G401 (cell line): ENCODE measurements around the gene FXN. TPM values are rescaled to one million over a fixed set of nuclear protein-coding genes. Genes with fewer than 3 reads are reported as not detected.
"Not testable (repeated sequence)": the region's sequence is repeated elsewhere in the genome, so short reads cannot be mapped to it uniquely, and the experiment has no call there.

ENCODE experiments used
- DNase-seq: peaks from one replicate; pipeline ENCODE4 v3.0.0-alpha.2; 2015; ENCODE audit warnings: low spot score
- in situ Hi-C: cut with HindIII; loops from 2 replicates; pipeline ENCODE4 v1.10.0; 2016; ENCODE audit warnings: low sequenced_read_pairs, mixed read lengths
- total RNA-seq: library from RNA; depleted of rRNA; stranded (reverse); fragments of >200 nt; shearing (Covaris generic); gene quantifications from 2 replicates; pipeline ENCODE4 v1.2.3, GENCODE V29; 2014; rRNA removed

The FXN gene
- total RNA-seq, result 8.7 and 29.9 TPM in 2 replicates

DNA sequence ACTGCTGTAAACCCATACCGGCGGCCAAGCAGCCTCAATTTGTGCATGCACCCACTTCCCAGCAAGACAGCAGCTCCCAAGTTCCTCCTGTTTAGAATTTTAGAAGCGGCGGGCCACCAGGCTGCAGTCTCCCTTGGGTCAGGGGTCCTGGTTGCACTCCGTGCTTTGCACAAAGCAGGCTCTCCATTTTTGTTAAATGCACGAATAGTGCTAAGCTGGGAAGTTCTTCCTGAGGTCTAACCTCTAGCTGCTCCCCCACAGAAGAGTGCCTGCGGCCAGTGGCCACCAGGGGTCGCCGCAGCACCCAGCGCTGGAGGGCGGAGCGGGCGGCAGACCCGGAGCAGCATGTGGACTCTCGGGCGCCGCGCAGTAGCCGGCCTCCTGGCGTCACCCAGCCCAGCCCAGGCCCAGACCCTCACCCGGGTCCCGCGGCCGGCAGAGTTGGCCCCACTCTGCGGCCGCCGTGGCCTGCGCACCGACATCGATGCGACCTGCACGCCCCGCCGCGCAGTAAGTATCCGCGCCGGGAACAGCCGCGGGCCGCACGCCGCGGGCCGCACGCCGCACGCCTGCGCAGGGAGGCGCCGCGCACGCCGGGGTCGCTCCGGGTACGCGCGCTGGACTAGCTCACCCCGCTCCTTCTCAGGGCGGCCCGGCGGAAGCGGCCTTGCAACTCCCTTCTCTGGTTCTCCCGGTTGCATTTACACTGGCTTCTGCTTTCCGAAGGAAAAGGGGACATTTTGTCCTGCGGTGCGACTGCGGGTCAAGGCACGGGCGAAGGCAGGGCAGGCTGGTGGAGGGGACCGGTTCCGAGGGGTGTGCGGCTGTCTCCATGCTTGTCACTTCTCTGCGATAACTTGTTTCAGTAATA lies at the start of gene FXN:
Gene FXN (plus strand): TSS at position 315 of the 871 bp plus-strand sequence. CDS start 31 bp downstream, at position 346.
- DNase-seq, result peak; percentile 74
- in situ Hi-C loops, result no loop called here

DNA sequence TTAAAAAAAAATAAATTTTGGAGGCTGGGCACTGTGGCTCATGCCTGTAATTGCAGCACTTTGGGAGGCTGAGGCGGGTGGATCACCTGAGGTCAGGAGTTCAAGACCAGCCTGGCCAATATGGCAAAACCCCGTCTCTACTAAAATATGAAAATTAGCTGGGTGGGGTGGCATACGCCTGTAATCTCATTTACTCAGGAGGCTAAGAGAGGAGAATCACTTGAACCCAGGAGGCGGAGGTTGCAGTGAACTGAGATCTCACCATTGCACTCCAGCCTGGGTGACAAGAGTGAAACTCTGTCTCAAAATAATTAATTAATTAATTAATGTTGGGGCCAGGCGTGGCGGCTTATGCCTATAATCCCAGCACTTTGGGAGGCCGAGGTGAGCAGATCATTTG lies 48.6 kb upstream of the FXN start:
- DNase-seq, in situ Hi-C loops: not testable (repeated sequence)

DNA sequence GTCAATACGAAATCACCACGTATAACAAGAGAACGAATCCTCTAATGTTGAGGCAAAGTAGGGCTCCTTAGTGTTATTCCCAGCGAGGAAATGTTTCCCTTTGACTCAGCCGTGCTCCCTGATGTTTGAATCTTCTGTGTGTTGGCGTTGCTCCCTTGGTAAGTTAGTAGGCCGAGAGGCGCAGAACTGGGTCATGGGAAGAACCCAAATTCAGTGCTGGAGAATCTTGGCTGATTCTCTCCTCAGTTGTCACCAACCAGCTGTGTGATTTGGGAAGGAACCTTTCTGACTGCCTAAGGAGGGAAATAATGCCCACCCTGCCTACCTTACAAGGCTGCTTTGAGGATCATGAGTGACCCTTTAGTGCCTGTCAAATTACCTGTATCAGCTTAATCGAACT lies 44.1 kb upstream of the FXN start:
- in situ Hi-C loops, result loop anchor here (10.0 kb wide), 1 partner anchor 407 kb away; no protein-coding TSS in a partner anchor
- peak; percentile 38 for DNase-seq

DNA sequence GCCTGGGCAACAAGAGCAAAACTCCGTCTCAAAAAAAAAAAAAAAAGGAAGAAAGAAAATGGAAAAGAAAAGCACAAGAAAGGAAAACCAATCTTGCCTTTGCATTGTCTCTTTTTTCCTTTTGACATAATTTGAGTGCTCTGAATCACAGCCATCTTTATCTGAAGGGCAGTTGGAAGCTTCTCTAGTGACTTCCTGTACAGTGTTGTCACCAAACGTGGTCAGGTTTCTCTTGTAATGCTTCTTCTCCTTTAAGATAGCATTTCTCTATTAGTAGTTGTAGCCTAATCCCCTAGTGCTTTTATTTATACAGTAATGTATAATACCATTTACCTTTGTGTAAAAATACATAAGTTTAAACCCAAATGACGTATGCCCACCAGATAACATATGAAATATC lies 39.8 kb upstream of the FXN start:
- no peak for DNase-seq
- in situ Hi-C loops, result loop anchor here (10.0 kb wide), 1 partner anchor 411 kb away; no protein-coding TSS in a partner anchor

DNA sequence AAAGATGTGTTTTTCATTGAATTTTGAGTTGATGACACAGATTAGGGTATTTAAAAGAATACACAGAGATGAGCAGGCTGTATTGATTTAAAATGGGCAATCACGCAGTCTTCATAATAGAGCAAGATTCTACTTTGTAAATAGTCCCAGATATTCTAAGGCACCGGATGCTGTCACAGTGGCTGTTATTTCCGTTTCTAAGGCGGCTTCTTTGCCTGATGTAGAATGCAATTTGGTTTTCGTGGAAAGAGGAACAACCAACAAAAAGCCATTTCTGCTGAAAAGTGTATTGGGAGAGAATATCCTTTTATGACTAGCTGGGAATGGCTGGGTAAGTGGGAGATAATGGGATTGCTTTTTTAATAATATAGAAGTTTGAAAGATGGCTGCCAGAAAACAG lies 39.1 kb upstream of the FXN start:
- no peak for DNase-seq
- in situ Hi-C loops, result loop anchor here (10.0 kb wide), 1 partner anchor 412 kb away; no protein-coding TSS in a partner anchor

DNA sequence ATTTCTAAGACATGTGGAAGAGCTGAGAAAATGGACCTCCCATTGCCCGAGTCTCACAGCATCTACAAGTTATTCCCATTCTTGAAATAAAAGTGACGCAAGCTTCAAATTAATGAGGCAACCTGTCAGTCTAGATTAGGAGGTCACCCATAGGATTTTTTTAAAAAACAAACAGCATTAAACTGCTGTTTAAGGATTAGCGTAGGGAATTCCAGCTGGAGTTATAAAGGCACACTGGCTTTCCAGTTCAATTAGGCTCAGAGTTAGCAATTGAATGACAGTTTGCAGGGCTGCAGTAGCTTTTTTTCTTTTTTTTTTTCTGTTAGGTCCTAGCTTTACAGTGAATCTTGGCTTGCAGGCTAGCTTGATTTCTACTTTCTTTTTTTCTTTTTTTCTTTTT lies 37.9 kb upstream of the FXN start:
- in situ Hi-C loops, result loop anchor here (10.0 kb wide), 1 partner anchor 413 kb away; no protein-coding TSS in a partner anchor
- DNase-seq, result no peak

DNA sequence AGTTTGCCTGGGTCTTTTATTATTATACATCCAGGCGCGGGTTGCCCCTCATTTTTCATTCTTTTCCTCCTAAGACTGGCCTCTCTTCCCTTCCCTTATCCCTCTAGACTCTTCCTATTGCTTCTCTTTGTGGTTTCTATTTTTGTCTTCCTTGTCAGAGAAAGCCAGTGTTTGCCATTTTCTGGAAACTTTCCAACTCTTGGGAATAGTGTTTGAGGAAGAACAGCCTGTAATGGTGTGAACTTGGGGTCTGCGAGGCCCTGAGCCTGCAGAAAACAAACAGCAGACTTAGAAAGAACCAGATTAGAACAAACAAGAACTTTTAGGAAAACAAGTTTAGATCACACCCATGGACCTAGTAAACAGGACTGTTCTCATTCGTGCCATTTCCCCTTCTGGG lies 37.2 kb upstream of the FXN start:
- in situ Hi-C loops, result loop anchor here (10.0 kb wide), 1 partner anchor 414 kb away; no protein-coding TSS in a partner anchor
- DNase-seq, result no peak

DNA sequence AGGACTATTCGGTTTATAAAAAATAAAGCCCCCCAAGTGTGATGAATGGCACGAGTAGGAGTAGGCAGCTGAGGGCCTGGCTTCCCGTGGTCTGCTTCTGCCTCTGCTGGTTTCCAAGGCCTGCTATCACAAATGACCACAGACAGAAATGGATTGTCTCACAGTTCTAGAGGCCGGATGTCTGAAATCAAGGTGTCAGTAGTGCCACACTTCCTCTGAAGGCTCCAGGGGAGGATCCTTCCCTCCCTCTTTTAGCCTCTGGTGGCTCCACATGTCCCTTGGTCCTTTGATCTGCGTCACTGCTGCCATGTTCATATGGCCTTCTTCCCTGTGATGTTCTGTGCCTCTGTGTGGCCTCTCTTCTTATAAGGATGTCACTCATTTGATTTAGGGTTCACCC lies 36.7 kb upstream of the FXN start:
- DNase-seq, result no peak
- in situ Hi-C loops, result loop anchor here (10.0 kb wide), 1 partner anchor 414 kb away; no protein-coding TSS in a partner anchor

DNA sequence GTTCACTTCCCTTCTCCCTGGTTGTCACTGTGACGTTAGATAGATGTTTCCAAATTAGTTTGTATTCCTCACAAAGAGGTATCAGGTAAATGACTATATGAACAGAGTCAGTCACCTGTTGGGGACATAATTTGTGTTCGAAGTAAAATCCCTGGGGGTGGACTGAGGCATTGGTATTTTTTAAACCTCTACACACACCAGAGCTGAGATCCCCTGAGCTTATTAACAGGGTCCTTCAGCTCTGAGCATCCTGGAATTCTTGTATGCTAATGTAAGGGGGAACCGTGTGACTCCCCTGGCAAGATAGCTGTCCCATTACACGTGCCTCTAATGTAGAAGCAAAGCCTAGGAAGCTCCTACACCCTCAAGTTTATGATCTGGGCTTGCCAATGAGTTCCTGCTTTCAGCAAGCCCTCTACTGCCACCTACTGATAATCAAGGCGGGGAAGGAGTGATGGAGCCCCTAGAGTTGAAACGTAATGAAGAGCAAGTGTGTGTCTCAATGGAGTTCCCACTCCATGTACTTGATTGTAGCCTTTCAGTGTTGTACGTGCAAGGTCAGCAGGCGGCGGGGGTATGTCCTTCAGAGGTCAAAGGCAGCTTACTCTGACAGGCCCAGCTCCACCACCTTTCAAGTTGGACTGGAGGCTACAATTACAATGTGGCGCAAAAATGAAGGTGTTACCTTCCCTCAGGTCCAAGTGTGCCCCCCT lies 36.0 kb upstream of the FXN start:
- peak; percentile 90 for DNase-seq
- in situ Hi-C loops, result loop anchor here (10.0 kb wide), 1 partner anchor 415 kb away; no protein-coding TSS in a partner anchor

DNA sequence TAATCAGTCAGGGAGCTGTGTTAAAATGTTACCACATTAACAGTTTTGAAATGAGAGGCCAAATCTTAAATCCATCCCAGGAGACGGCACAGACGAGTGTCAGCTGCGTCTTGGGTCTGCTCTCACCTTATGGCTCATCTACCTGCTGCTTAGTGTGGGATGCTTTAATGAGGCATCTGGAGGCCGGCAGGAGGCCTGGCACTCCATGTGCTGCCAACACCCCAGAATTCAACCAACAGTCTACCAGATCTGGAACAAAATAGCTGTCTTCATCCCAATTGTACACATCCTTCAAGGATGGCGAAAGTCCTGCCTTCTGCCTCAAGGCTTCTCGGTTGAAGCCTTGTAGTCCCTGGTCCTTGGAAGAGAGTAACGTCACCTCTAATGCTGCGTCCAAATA lies 33.6 kb upstream of the FXN start:
- in situ Hi-C loops, result no loop called here
- DNase-seq, result peak; percentile 91

DNA sequence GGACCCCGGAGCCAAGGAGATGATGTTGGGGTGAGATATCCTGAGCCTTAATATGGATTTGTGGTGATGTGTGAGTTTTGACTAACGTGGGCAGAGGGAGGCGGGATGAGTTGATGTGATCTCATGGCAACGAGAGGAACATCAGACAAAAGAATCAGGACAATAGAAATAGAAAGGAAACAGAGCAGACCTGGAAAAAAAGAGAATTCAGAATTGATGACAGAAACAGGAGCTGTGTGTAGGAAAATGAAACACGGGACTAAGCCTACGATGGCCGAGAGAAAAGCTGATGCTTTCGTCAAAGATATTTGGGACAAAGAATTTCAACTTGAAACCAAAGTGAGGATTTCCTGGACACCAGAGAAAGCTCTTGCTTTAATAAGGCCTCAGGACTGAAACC lies 32.5 kb upstream of the FXN start:
- no peak for DNase-seq
- in situ Hi-C loops, result no loop called here

DNA sequence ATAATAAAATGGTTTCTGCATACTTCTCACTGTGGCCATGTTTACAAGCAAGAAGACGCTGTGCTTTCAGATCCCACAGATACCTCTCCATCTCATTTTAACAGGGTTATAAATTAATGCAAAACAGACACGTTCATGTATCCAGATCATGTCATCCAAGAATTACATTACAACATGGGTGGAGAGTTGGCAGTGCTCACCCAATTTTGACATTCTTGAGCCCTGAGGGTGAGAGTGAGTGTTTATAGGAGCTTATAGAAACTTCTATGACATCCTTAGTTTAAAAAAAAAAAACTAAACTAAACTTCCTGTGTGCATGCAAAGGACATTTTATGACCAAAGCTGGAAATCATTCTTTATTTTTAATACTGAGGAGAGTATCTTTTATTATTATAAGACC lies 30.7 kb upstream of the FXN start:
- in situ Hi-C loops, result no loop called here
- DNase-seq, result no peak

DNA sequence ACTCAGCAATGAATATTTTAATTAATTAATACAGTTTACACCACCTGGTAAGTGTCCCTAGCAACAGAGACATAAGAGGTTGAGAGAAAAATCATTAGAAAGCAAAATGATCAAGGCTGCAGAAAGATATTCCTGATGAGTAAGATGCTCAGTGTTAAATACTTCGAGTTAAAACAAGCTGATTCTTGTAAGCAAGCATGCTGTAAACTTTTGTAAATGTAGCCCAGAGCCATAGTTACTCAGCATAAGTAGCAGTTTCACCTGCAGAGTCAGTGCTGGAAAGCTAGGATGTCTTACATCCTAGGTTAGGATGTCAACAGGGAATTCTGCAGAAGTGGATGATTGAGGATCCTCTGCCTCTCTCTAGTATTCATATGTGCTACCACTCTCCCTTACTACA lies 25.8 kb upstream of the FXN start:
- in situ Hi-C loops, result no loop called here
- DNase-seq, result no peak

DNA sequence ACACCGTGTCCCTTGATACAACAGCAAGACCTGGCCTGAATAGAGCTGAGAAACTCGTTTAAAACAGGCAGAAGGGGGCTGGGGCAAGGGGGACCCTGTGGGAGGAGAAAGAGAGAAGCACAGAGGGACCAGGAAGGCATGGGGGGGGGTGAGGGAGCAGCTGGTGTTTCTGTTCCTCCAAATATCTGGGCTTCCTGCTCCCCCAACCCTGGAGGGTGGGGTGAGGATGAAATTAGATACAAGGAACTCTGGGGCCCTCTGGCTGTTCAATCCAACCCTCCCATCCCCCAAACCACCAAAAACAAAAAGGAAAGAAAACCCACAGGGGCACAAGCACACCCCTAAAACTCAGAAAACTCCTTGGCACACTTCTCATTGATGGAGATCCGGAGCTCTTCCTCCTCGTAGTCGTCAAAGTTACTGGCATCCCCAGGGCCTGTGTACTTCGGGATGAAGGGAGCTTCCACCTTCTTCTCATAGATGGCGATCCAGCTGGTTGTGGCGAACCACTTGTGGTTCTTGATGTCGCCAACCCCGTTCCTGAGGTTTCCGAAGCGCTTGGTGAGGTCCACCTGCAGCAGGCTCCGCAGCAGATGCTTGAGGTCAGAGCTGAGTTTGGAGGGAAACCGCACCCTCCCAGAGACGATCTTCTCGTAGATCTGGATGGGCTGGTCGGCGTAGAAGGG lies 22.7 kb upstream of the FXN start:
- DNase-seq, result no peak
- in situ Hi-C loops, result no loop called here

DNA sequence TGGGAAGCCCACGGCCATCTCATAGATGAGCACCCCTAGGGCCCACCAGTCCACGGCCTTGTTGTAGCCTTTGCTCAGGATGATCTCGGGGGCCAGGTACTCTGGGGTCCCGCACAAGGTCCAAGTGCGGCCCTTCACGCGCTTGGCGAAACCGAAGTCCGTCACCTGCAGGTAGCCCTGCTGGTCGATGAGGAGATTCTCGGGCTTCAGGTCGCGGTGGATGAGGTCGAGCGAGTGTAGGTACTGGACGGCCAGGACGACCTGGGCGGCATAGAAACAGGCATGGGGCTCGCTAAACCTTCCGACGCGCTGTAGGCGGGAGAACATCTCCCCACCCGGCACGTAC lies 22.2 kb upstream of the FXN start:
- DNase-seq, result no peak
- in situ Hi-C loops, result no loop called here

DNA sequence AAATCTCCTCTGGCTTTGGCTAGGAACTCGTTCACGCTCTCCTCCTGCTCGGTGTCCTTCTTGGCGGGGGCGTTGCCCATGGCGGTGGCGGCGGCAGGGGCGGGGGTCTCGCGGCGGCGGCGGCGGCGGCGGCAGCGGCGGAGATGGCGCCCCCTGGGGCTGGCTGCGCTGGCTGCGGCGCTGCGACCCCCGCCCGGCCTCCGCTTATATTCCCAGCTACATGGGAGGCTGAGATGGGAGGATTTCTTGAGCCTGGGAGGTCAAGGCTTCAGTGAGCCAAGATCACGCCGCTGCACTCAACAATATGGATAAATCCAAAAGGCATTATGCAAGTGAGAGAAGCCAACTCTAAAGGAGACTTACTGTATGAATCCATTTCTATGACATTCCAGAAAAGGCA lies 21.5 kb upstream of the FXN start, which contains the start of gene PRKACG:
Gene PRKACG (minus strand): TSS at position 101 of the 400 bp plus-strand sequence. CDS start 21 bp downstream, at position 80.
- in situ Hi-C loops, result no loop called here

DNA sequence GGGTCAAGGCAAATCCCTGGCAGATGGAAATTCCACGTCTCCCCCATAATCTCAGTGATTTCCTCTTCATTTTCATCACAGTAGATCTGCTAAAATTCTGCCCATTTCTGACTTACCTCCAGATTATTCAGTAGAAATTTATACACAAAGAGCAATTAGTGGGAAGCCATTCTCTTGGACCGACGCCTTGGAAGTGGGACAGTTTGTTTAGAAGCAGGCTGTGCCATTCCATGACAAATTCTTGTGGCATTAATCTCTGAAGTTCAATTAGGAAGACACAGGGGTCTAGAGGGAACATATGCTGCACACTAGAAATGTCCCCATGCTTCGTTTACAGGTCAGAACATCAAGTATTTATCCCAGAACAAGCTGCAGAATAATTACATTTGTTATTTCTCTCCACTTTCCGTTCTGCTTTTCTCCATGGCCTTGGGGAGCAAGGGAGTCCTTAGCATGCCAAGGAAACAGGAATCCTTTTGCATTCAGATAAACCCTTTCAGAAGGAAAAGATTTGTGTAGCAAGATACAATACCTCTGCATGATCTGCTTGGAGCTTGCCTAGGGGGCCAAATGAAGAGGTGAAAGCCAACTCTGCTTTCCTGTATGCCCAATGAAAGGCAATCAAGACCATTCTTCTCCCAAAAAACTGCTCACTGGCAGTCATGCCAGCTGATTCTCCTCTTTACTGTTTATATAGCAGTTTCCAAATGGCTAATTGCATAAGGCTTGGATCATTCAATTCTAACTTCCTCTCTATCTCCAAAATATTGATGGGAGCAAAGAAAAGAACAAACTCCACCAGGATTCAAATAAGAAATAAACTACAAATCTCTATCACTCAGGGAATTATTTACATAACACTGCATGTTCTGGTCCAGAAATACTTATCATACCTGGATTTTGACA lies 19.1 kb upstream of the FXN start:
- peak; percentile 95 for DNase-seq
- in situ Hi-C loops, result no loop called here

More for the DNA sequence above, 21.5 kb upstream of the FXN start, which contains the start of gene PRKACG:
- no peak for DNase-seq

DNA sequence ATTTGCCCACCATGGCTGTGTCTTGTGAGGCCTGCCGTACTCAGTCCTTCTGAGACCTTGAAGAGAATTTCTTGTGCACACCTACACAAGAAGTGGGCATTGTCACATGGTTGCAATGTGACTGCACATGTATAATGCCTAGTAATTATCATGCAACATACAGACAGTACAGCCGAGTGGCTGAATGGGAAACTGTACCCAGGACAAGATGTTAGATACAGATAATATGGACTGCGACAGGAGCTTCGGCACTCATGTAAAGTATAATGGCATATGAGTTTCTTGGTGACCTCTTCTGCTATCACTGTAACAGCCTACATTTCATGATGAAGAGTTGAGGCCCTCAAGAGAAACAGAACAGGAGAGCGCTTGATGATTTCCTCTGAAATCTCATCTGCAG lies 16.8 kb upstream of the FXN start:
- DNase-seq, result no peak
- in situ Hi-C loops, result no loop called here
